HCT116 (cell line): ENCODE measurements around the gene MPPED1. TPM values are rescaled to one million over a fixed set of nuclear protein-coding genes. Genes with fewer than 3 reads are reported as not detected.

Experiments used
- ATAC-seq: fragments of 200-7000 bp; cut with Tn5 transposase; 2 replicates; pipeline ENCODE4 v1.9.1; 2020; ENCODE audit warnings: mild to moderate bottlenecking, moderate library complexity
- BruUV-seq: library from RNA; stranded (reverse); fragments of 400-500 nt; replicated peaks from 2 replicates; lab custom pipeline; 2021; lab: Mats Ljungman, UMichigan
- CTCF ChIA-PET: fragments of 300-600 bp; sonication (Branson Sonifier 250); formaldehyde crosslinking; loops from one replicate; lab custom pipeline; 2021; ENCODE audit warnings: antibody characterized with exemption; lab: Charles Lee
- POLR2A ChIA-PET: fragments of 300-600, 350-600 bp; sonication (Branson Sonifier 250); formaldehyde crosslinking; loops from one replicate; lab custom pipeline; 2021; ENCODE audit warnings: antibody characterized with exemption; lab: Charles Lee
- RAD21 ChIA-PET, 2 experiments: fragments of 300-600 bp; sonication (Branson Sonifier 250); formaldehyde crosslinking; loops; one replicate each; lab custom pipeline; 2023; ENCODE audit warnings: low total read pairs in 2 of 2; ENCODE audit not compliant: uncharacterized antibody in 2 of 2, unreplicated experiment in 2 of 2, low non-redundant PET in 1 of 2; lab: Charles Lee
- DNase-seq: peaks from one replicate; pipeline ENCODE4 v3.0.0-alpha.2; 2010; ENCODE audit warnings: low read depth, low spot score
- H2AFZ ChIP-seq: fragments of 200-600 bp; shearing (Covaris generic), sonication (generic); 2 replicates; pipeline ENCODE4 v1.6.1; 2017; ENCODE audit warnings: low read depth, mixed run types, mixed read lengths, antibody characterized with exemption, low read length; ENCODE audit not compliant: poor library complexity, severe bottlenecking
- H3K27ac ChIP-seq: 2 replicates; pipeline ENCODE4 v1.5.1; 2012; ENCODE audit warnings: low read depth, low read length
- H3K27me3 ChIP-seq: fragments of 200-600 bp; sonication (generic); 2 replicates; pipeline ENCODE4 v1.6.1; 2016; ENCODE audit warnings: mixed run types, low read length, mixed read lengths; ENCODE audit not compliant: insufficient read depth
- H3K36me3 ChIP-seq, 2 experiments: fragments of 200-500 bp in 1 of 2; fragments of 200-600 bp in 1 of 2; sonication (Bioruptor generic) in 1 of 2; sonication (generic) in 1 of 2; 2 replicates each; pipeline versions ENCODE4 v1.5.1 to v1.6.1; 2014 to 2016; ENCODE audit warnings: low read length in 2 of 2, inconsistent platforms in 1 of 2, mixed read lengths in 1 of 2, mixed run types in 1 of 2; ENCODE audit not compliant: insufficient read depth in 2 of 2, control insufficient read depth in 1 of 2
- H3K4me1 ChIP-seq, 2 experiments: fragments of 200-600 bp in 1 of 2; sonication (generic) in 1 of 2; 2 replicates each; pipeline versions ENCODE4 v1.5.1 to v1.6.1; 2012 to 2017; ENCODE audit warnings: low read length in 2 of 2, inconsistent platforms in 1 of 2, mild to moderate bottlenecking in 1 of 2, mixed read lengths in 1 of 2, mixed run types in 1 of 2, moderate library complexity in 1 of 2; ENCODE audit not compliant: insufficient read depth in 2 of 2, control insufficient read depth in 1 of 2
- H3K4me2 ChIP-seq: fragments of 200-600 bp; sonication (generic); 2 replicates; pipeline ENCODE4 v1.6.1; 2017; ENCODE audit warnings: mixed run types, low read length, mixed read lengths
- H3K4me3 ChIP-seq, 2 experiments: fragments of 200-600 bp in 1 of 2; sonication (generic) in 1 of 2; replicated peaks in 1 of 2; 2 replicates each; pipeline ENCODE4 v1.5.1; 2011 to 2016; ENCODE audit warnings: low read length in 2 of 2, control low read depth in 1 of 2, low read depth in 1 of 2, mild to moderate bottlenecking in 1 of 2, mixed read lengths in 1 of 2, mixed run types in 1 of 2
- H3K79me2 ChIP-seq: fragments of 200-600 bp; sonication (generic); 2 replicates; pipeline ENCODE4 v1.6.1; 2017; ENCODE audit warnings: mild to moderate bottlenecking, mixed run types, low read length, moderate library complexity, mixed read lengths; ENCODE audit not compliant: insufficient read depth
- H3K9ac ChIP-seq: fragments of 200-600 bp; sonication (generic); 2 replicates; pipeline ENCODE4 v1.6.1; 2016; ENCODE audit warnings: low read length, mixed read lengths
- H3K9me2 ChIP-seq: fragments of 200-600 bp; sonication (generic), shearing (Covaris generic); 2 replicates; pipeline ENCODE4 v1.6.1; 2017; ENCODE audit warnings: mixed run types, mild to moderate bottlenecking, moderate library complexity; ENCODE audit not compliant: insufficient read depth
- H3K9me3 ChIP-seq, 2 experiments: fragments of 200-500 bp in 1 of 2; fragments of 200-600 bp in 1 of 2; sonication (Bioruptor generic) in 1 of 2; sonication (generic) in 1 of 2; 2 replicates each; pipeline ENCODE4 v1.6.1; 2014 to 2017; ENCODE audit warnings: low read length in 2 of 2, mixed read lengths in 2 of 2, inconsistent platforms in 1 of 2, low read depth in 1 of 2, mild to moderate bottlenecking in 1 of 2, mixed run types in 1 of 2, moderate library complexity in 1 of 2; ENCODE audit not compliant: control insufficient read depth in 1 of 2, insufficient read depth in 1 of 2
- H4K20me1 ChIP-seq: fragments of 200-600 bp; sonication (generic), shearing (Covaris generic); 2 replicates; pipeline ENCODE4 v1.6.1; 2017; ENCODE audit warnings: mixed run types, mild to moderate bottlenecking, moderate library complexity; ENCODE audit not compliant: insufficient read depth
- CBX3 ChIP-seq: IDR thresholded peaks from 2 replicates; pipeline ENCODE4 v1.6.1; 2012; ENCODE audit warnings: low read depth
- CEBPB ChIP-seq: IDR thresholded peaks from 2 replicates; pipeline ENCODE4 v1.6.1; 2012; ENCODE audit warnings: low read depth
- EGR1 ChIP-seq: IDR thresholded peaks from 2 replicates; pipeline ENCODE4 v1.6.1; 2012; ENCODE audit warnings: low read depth
- POLR2AphosphoS5 ChIP-seq: IDR thresholded peaks from 2 replicates; pipeline ENCODE4 v1.6.1; 2011; ENCODE audit warnings: mild to moderate bottlenecking, low read depth, low read length, moderate library complexity
- SRF ChIP-seq: IDR thresholded peaks from 2 replicates; pipeline ENCODE4 v1.6.1; 2012; ENCODE audit warnings: low read depth
- ZFX ChIP-seq: fragments of 450-650 bp; IDR thresholded peaks from 2 replicates; pipeline ENCODE4 v1.6.1; 2017
- intact Hi-C: fragments of 100-400 bp; cut with micrococcal nuclease; formaldehyde crosslinking; loops from 2 replicates; pipeline ENCODE4 v1.10.0; 2022
- total RNA-seq: library from RNA; stranded (reverse); gene quantifications from one replicate; pipeline ENCODE4 v1.2.1, GENCODE V29; 2021; ENCODE audit not compliant: unreplicated experiment
- TF ChIP-seq, protein P1 (sequence below), 3 experiments: fragments of 200-600 bp in 1 of 3; sonication (generic) in 1 of 3; IDR thresholded peaks in 2 of 3; conservative IDR thresholded peaks in 1 of 3; 2 replicates each; pipeline ENCODE4 v1.5.1; 2012 to 2017; ENCODE audit warnings: low read depth in 2 of 3, low read length in 2 of 3, antibody characterized with exemption in 1 of 3, borderline replicate concordance in 1 of 3, control low read depth in 1 of 3, mild to moderate bottlenecking in 1 of 3, mixed read lengths in 1 of 3, mixed run types in 1 of 3, moderate library complexity in 1 of 3; ENCODE audit not compliant: insufficient read depth in 1 of 3
- TF ChIP-seq, protein P2 (sequence below): IDR thresholded peaks from 2 replicates; pipeline ENCODE4 v1.6.1; 2011; ENCODE audit warnings: mild to moderate bottlenecking, low read length, moderate library complexity; ENCODE audit not compliant: insufficient replicate concordance; ENCODE audit errors: extremely low read depth

MPPED1 gene
- total RNA-seq, 1 experiment from 2014 or later, result not detected

GRCh38 chr22:43396934-43397457 is 14.8 kb upstream of the MPPED1 start:
- no peaks in the 10 kb centered on the region for H3K9me2 ChIP-seq
- ChIA-PET POLR2A (no interaction called here), RAD21 (no interaction called here), CTCF (no interaction called here)
- H3K27me3 ChIP-seq, result no peaks in the 10 kb centered on the region
- no peak overlapping the region for H3K27ac ChIP-seq
- no peak for ATAC-seq
- TF ChIP-seq POLR2AphosphoS5 (no peak), CEBPB (no peak), ZFX (no peak), CBX3 (no peak), SRF (no peak), EGR1 (no peak)
- TF ChIP-seq, protein P1, sequence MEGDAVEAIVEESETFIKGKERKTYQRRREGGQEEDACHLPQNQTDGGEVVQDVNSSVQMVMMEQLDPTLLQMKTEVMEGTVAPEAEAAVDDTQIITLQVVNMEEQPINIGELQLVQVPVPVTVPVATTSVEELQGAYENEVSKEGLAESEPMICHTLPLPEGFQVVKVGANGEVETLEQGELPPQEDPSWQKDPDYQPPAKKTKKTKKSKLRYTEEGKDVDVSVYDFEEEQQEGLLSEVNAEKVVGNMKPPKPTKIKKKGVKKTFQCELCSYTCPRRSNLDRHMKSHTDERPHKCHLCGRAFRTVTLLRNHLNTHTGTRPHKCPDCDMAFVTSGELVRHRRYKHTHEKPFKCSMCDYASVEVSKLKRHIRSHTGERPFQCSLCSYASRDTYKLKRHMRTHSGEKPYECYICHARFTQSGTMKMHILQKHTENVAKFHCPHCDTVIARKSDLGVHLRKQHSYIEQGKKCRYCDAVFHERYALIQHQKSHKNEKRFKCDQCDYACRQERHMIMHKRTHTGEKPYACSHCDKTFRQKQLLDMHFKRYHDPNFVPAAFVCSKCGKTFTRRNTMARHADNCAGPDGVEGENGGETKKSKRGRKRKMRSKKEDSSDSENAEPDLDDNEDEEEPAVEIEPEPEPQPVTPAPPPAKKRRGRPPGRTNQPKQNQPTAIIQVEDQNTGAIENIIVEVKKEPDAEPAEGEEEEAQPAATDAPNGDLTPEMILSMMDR (IDR thresholded peaks at IDR 0.05 in 2 of 3, conservative IDR thresholded peaks at IDR 0.05 in 1 of 3; ENCODE audit: borderline replicate concordance in 1 of 3, insufficient read depth in 1 of 3, low read depth in 2 of 3, low read length in 2 of 3), result no peak
- intact Hi-C loops, result no loop called here
- no TSS peak for BruUV-seq
- no peak overlapping the region for H3K4me2 ChIP-seq
- H2AFZ ChIP-seq, result no peak overlapping the region
- H3K36me3 ChIP-seq, result no peaks in the 10 kb centered on the region
- H3K4me1 ChIP-seq, result peaks cover 0 to 4% of the 10 kb centered on the region in 2 experiments; a peak in 1 of 4 replicates
- no peak for DNase-seq
- no peaks in the 10 kb centered on the region for H3K79me2 ChIP-seq
- H3K9ac ChIP-seq, result no peak overlapping the region
- no peaks in the 10 kb centered on the region for H4K20me1 ChIP-seq
- H3K9me3 ChIP-seq, result no peaks in the 10 kb centered on the region
- H3K4me3 ChIP-seq, result no peak overlapping the region

- no peak overlapping the region for H3K27ac ChIP-seq
- no peak for ATAC-seq
- no peak overlapping the region for H2AFZ ChIP-seq
- POLR2A ChIA-PET, result no interaction called here
- peaks cover 0 to 4% of the 10 kb centered on the region in 2 experiments; a peak in 1 of 4 replicates for H3K4me1 ChIP-seq
- no peak for TF ChIP-seq ZFX
- TF ChIP-seq, protein P2, sequence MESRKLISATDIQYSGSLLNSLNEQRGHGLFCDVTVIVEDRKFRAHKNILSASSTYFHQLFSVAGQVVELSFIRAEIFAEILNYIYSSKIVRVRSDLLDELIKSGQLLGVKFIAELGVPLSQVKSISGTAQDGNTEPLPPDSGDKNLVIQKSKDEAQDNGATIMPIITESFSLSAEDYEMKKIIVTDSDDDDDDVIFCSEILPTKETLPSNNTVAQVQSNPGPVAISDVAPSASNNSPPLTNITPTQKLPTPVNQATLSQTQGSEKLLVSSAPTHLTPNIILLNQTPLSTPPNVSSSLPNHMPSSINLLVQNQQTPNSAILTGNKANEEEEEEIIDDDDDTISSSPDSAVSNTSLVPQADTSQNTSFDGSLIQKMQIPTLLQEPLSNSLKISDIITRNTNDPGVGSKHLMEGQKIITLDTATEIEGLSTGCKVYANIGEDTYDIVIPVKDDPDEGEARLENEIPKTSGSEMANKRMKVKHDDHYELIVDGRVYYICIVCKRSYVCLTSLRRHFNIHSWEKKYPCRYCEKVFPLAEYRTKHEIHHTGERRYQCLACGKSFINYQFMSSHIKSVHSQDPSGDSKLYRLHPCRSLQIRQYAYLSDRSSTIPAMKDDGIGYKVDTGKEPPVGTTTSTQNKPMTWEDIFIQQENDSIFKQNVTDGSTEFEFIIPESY, result no peak
- no peaks in the 10 kb centered on the region for H3K9me2 ChIP-seq
- BruUV-seq, result no TSS peak
- intact Hi-C loops, result no loop called here
- no peak overlapping the region for H3K4me3 ChIP-seq
- H3K4me2 ChIP-seq, result no peak overlapping the region
- no peaks in the 10 kb centered on the region for H3K9me3 ChIP-seq
- no peaks in the 10 kb centered on the region for H4K20me1 ChIP-seq
- no peaks in the 10 kb centered on the region for H3K36me3 ChIP-seq
- no peaks in the 10 kb centered on the region for H3K79me2 ChIP-seq
- H3K9ac ChIP-seq, result no peak overlapping the region
- RAD21 ChIA-PET, result no interaction called here
- no peak for DNase-seq
- no peaks in the 10 kb centered on the region for H3K27me3 ChIP-seq
- CTCF ChIA-PET, result no interaction called here
These were observed 14.0 kb upstream of the MPPED1 start for GRCh38 chr22:43397766-43398165.
